Measurements from ENCODE around the gene NCKAP5.

DNA sequence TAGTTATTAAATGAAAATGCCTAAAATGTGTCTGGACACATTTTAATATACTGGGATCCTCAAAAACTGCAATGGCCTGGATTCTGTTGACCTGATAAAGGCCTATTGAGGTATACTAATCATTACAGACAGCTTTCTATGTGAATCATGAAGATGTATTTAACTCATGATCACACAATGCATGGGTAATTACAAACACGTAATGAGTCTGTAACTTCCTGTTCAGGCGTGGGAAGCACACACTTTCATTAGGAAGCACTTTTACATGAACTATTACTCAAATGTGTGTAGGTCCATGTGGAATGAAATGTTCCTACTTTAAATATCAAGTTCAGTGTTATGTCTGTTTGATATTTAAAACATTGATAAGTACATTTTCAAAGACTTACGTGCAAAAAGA, 108.7 kb downstream of the NCKAP5 start:
- TF ChIP-seq, protein P1, sequence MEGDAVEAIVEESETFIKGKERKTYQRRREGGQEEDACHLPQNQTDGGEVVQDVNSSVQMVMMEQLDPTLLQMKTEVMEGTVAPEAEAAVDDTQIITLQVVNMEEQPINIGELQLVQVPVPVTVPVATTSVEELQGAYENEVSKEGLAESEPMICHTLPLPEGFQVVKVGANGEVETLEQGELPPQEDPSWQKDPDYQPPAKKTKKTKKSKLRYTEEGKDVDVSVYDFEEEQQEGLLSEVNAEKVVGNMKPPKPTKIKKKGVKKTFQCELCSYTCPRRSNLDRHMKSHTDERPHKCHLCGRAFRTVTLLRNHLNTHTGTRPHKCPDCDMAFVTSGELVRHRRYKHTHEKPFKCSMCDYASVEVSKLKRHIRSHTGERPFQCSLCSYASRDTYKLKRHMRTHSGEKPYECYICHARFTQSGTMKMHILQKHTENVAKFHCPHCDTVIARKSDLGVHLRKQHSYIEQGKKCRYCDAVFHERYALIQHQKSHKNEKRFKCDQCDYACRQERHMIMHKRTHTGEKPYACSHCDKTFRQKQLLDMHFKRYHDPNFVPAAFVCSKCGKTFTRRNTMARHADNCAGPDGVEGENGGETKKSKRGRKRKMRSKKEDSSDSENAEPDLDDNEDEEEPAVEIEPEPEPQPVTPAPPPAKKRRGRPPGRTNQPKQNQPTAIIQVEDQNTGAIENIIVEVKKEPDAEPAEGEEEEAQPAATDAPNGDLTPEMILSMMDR (IDR thresholded peaks at IDR 0.05 in 8 of 11, conservative IDR thresholded peaks at IDR 0.05 in 3 of 11) = no peak
- no peak for TF ChIP-seq POLR2AphosphoS5 (IDR thresholded peaks at IDR 0.05)

Measured in spleen (tissue), 7 donors.